ENCODE results near the gene DET1. TPM values are rescaled to one million over a fixed set of nuclear protein-coding genes. Genes with fewer than 3 reads are reported as not detected.
"Not testable (repeated sequence)": the region's sequence is repeated elsewhere in the genome, so short reads cannot be mapped to it uniquely, and the experiment has no call there.

The DET1 gene
- total RNA-seq, 1 donor from 2014 or later, result 4.1 TPM

- DNase-seq (ENCODE audit: low spot score), result no peak
- peaks cover 26% of the 10 kb centered on the region for H3K36me3 Mint-ChIP-seq (ENCODE audit: low read depth)
- no peak overlapping the region for H3K4me3 Mint-ChIP-seq (ENCODE audit: unreplicated experiment)
- H3K9me3 Mint-ChIP-seq (ENCODE audit: low read depth), result peaks cover 4% of the 10 kb centered on the region
- no peaks in the 10 kb centered on the region for H3K4me1 Mint-ChIP-seq (ENCODE audit: low read depth)
- TF ChIP-seq, protein P1, sequence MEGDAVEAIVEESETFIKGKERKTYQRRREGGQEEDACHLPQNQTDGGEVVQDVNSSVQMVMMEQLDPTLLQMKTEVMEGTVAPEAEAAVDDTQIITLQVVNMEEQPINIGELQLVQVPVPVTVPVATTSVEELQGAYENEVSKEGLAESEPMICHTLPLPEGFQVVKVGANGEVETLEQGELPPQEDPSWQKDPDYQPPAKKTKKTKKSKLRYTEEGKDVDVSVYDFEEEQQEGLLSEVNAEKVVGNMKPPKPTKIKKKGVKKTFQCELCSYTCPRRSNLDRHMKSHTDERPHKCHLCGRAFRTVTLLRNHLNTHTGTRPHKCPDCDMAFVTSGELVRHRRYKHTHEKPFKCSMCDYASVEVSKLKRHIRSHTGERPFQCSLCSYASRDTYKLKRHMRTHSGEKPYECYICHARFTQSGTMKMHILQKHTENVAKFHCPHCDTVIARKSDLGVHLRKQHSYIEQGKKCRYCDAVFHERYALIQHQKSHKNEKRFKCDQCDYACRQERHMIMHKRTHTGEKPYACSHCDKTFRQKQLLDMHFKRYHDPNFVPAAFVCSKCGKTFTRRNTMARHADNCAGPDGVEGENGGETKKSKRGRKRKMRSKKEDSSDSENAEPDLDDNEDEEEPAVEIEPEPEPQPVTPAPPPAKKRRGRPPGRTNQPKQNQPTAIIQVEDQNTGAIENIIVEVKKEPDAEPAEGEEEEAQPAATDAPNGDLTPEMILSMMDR (IDR thresholded peaks at IDR 0.05), result no peak
- H3K27ac Mint-ChIP-seq (ENCODE audit: unreplicated experiment), result no peak overlapping the region
- no peaks in the 10 kb centered on the region for H3K27me3 Mint-ChIP-seq (ENCODE audit: low read depth)
Measured at GRCh38 chr15:88529021-88529630, 17.4 kb downstream of the DET1 start.

DNA sequence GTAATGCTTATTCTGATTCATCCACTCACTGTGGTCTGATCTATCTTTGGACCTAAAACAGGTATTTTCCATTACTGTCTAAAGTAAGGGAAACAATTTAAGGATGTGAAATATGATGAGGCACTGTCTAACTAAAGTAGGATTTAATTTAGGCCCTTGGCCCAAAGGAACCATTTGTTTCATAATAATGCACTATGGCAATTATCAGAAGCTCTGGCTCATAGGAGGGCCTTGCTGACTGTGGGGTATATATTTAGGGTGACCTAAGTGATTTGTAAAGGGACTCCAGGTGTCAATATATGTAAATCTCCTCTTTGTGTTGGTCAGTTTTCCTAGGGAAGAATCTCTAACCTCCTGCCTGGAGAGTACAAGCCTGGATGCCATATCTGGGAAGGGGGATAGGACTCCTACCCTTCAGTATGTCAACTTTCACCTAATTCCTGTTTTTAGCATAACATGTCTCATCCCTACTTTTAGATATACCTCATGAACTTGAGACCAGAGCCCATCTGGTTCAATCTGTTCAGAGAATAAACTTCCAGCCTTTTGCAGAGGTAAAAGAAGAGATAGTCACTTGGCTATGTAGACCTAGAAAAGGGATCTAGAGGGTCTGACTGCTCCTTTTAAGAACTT, 20.1 kb downstream of the DET1 start:
- Mint-ChIP-seq H3K27me3 (ENCODE audit: low read depth) (no peaks in the 10 kb centered on the region), H3K36me3 (ENCODE audit: low read depth) (peaks cover 28% of the 10 kb centered on the region), H3K9me3 (ENCODE audit: low read depth) (no peaks in the 10 kb centered on the region), H3K4me3 (ENCODE audit: unreplicated experiment) (no peak overlapping the region), H3K4me1 (ENCODE audit: low read depth) (no peaks in the 10 kb centered on the region), H3K27ac (ENCODE audit: unreplicated experiment) (no peak overlapping the region)
- no peak for DNase-seq (ENCODE audit: low spot score)
- TF ChIP-seq, protein P1 (IDR thresholded peaks at IDR 0.05), result no peak

- H3K27ac Mint-ChIP-seq (ENCODE audit: unreplicated experiment), result no peak overlapping the region
- H3K36me3 Mint-ChIP-seq (ENCODE audit: low read depth), result peaks cover 19% of the 10 kb centered on the region
- TF ChIP-seq, protein P1 (IDR thresholded peaks at IDR 0.05), result no peak
- H3K27me3 Mint-ChIP-seq (ENCODE audit: low read depth), result no peaks in the 10 kb centered on the region
- no peak for DNase-seq (ENCODE audit: low spot score)
- no peaks in the 10 kb centered on the region for H3K4me1 Mint-ChIP-seq (ENCODE audit: low read depth)
- H3K4me3 Mint-ChIP-seq (ENCODE audit: unreplicated experiment), result no peak overlapping the region
- no peaks in the 10 kb centered on the region for H3K9me3 Mint-ChIP-seq (ENCODE audit: low read depth)
Measured at GRCh38 chr15:88525418-88525817, 21.1 kb downstream of the DET1 start.

DNA sequence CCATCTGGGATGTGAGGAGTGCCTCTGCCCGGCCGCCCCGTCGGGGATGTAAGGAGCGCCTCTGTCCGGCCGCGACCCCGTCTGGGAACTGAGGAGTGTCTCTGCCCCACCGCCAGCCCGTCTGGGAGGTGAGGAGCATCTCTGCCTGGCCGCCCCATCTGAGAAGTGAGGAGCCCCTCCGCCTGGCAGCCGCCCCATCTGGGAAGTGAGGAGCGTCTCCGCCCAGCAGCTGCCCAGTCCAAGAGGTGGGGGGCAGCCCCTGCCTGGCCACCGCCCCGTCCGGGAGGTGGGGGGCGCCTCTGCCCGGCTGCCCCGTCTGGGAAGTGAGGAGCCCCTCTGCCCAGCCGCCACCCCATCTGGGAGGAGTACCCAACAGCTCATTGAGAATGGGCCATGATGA, 22.4 kb downstream of the DET1 start:
- H3K4me3 Mint-ChIP-seq (ENCODE audit: unreplicated experiment); H3K36me3 Mint-ChIP-seq (ENCODE audit: low read depth); H3K27ac Mint-ChIP-seq (ENCODE audit: unreplicated experiment); H3K27me3 Mint-ChIP-seq (ENCODE audit: low read depth); H3K9me3 Mint-ChIP-seq (ENCODE audit: low read depth); DNase-seq (ENCODE audit: low spot score); H3K4me1 Mint-ChIP-seq (ENCODE audit: low read depth): not testable (repeated sequence)

- Mint-ChIP-seq H3K4me3 (ENCODE audit: unreplicated experiment) (no peak overlapping the region), H3K27ac (ENCODE audit: unreplicated experiment) (no peak overlapping the region), H3K36me3 (ENCODE audit: low read depth) (peaks cover 5% of the 10 kb centered on the region), H3K9me3 (ENCODE audit: low read depth) (no peaks in the 10 kb centered on the region), H3K27me3 (ENCODE audit: low read depth) (no peaks in the 10 kb centered on the region), H3K4me1 (ENCODE audit: low read depth) (peaks cover 4% of the 10 kb centered on the region)
- no peak for DNase-seq (ENCODE audit: low spot score)
- TF ChIP-seq, protein P1 (IDR thresholded peaks at IDR 0.05), result no peak
Measured at GRCh38 chr15:88518903-88519302, 27.6 kb downstream of the DET1 start.

DNA sequence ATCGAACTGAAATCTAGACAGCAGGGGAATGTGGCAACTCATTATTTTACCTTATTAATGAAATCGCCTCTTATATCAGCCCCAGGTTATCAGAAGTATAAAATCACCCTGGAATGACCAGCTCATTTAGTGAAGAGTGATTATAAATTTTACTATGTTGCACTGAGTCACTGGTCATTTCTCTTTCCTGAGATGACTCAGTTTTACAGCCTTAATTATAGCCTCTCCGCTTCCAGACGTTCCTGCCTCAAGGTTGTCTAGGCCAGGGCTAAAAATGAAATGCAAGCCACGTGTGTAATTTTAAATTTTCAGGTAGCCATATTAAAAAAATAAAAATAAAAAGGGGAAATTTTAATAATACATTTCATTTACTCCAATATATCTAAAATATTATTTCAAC, 33.3 kb downstream of the DET1 start:
- Mint-ChIP-seq H3K4me3 (ENCODE audit: unreplicated experiment) (no peak overlapping the region), H3K27me3 (ENCODE audit: low read depth) (no peaks in the 10 kb centered on the region), H3K27ac (ENCODE audit: unreplicated experiment) (no peak overlapping the region), H3K9me3 (ENCODE audit: low read depth) (no peaks in the 10 kb centered on the region), H3K4me1 (ENCODE audit: low read depth) (peaks cover 4% of the 10 kb centered on the region), H3K36me3 (ENCODE audit: low read depth) (peaks cover 20% of the 10 kb centered on the region)
- TF ChIP-seq, protein P1 (IDR thresholded peaks at IDR 0.05), result no peak
- no peak for DNase-seq (ENCODE audit: low spot score)

Data from chondrocyte (in vitro differentiated cells).